Activated naive CD8-positive, alpha-beta T cell treated with anti-CD3 and anti-CD28 coated beads, Interleukin-2, amount 10 ng/mL, durations not matched to agents 7 days and 5 days (primary cell): Measurements from ENCODE around the gene ZNF511. TPM values are rescaled to one million over a fixed set of nuclear protein-coding genes. Genes with fewer than 3 reads are reported as not detected.

Experiments used
- ATAC-seq: fragments of 150-1000 bp; cut with Tn5 transposase; one replicate; pipeline ENCODE4 v1.10.0; 2021; ENCODE audit warnings: low read depth, moderate library complexity
- POLR2A ChIA-PET: fragments of 350-600 bp; sonication (Branson Sonifier 250); formaldehyde crosslinking; loops from one replicate; lab custom pipeline; 2021; ENCODE audit warnings: antibody characterized with exemption; lab: Charles Lee
- DNase-seq: peaks from one replicate; pipeline ENCODE4 v3.0.0; 2021
- H3K27ac Mint-ChIP-seq: one replicate; pipeline ENCODE4 v1.8.0; 2022; ENCODE audit warnings: mild to moderate bottlenecking, mixed read lengths
- H3K27me3 Mint-ChIP-seq: one replicate; pipeline ENCODE4 v1.8.0; 2022; ENCODE audit warnings: mild to moderate bottlenecking, moderate library complexity, mixed read lengths
- H3K36me3 Mint-ChIP-seq: one replicate; pipeline ENCODE4 v1.8.0; 2021; ENCODE audit warnings: mild to moderate bottlenecking, mixed read lengths
- H3K4me1 Mint-ChIP-seq: one replicate; pipeline ENCODE4 v1.8.0; 2021; ENCODE audit warnings: mixed read lengths
- H3K4me3 Mint-ChIP-seq: one replicate; pipeline ENCODE4 v1.8.0; 2022; ENCODE audit warnings: mild to moderate bottlenecking, moderate library complexity, mixed read lengths
- H3K9me3 Mint-ChIP-seq: one replicate; pipeline ENCODE4 v1.8.0; 2021; ENCODE audit warnings: mixed read lengths
- total RNA-seq, 2 experiments: library from RNA; stranded (reverse); gene quantifications; one replicate each; pipeline ENCODE4 v1.2.3, GENCODE V29; 2021

ZNF511 gene
- total RNA-seq, 2 experiments from 2014 or later = 44.5 to 47.4 TPM

- DNase-seq = no peak
- no peaks in the 10 kb centered on the region for H3K9me3 Mint-ChIP-seq
- no peaks in the 10 kb centered on the region for H3K4me1 Mint-ChIP-seq
- no peak for ATAC-seq
- POLR2A ChIA-PET = interaction anchor here (1.2 kb wide), 1 partner anchor 36 kb away, joined by 3 read pairs; no protein-coding TSS in a partner anchor
- no peaks in the 10 kb centered on the region for H3K27me3 Mint-ChIP-seq
- H3K4me3 Mint-ChIP-seq = no peak overlapping the region
- H3K36me3 Mint-ChIP-seq = no peaks in the 10 kb centered on the region
- H3K27ac Mint-ChIP-seq = no peak overlapping the region
Observed at GRCh38 chr10:133353988-133354605, 45.4 kb downstream of the ZNF511 start.

DNA sequence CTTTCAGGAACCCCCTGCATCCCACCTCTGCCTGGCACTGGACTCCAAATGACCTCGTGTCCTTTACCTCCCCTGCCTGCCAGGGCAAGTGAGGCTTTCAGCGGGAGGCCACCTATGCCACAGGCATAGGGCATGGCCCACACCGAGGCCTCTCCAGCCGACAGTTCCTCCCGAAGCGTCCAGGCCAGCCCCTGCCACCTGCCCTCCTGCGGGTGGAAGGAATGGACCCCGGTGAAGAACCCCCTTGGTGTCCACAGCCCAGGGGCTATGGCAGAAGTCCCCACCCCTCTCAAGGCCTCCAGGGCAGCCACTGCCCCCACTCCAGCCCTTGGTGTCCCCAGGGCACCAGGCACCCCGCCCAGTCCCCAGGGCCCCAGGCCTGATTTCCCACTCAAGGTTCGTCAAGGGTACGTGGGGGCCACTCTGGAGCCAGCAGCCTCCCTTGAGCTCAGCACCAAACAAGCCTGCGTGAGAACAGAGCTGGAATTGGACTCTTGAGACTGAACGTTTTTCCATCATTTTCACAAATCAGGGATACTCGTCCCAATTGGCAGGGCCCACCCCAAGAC, 46.0 kb downstream of the ZNF511 start:
- ATAC-seq = no peak
- H3K4me1 Mint-ChIP-seq = no peaks in the 10 kb centered on the region
- H3K27me3 Mint-ChIP-seq = no peaks in the 10 kb centered on the region
- H3K36me3 Mint-ChIP-seq = no peaks in the 10 kb centered on the region
- DNase-seq = no peak
- POLR2A ChIA-PET = no interaction called here
- H3K4me3 Mint-ChIP-seq = no peak overlapping the region
- H3K9me3 Mint-ChIP-seq = no peaks in the 10 kb centered on the region
- H3K27ac Mint-ChIP-seq = no peak overlapping the region

- no peaks in the 10 kb centered on the region for H3K9me3 Mint-ChIP-seq
- H3K27me3 Mint-ChIP-seq = no peaks in the 10 kb centered on the region
- H3K36me3 Mint-ChIP-seq = no peaks in the 10 kb centered on the region
- POLR2A ChIA-PET = no interaction called here
- peaks cover 1% of the 10 kb centered on the region for H3K4me1 Mint-ChIP-seq
- ATAC-seq (no peak), DNase-seq (no peak)
- no peak overlapping the region for H3K4me3 Mint-ChIP-seq
- H3K27ac Mint-ChIP-seq = no peak overlapping the region
Observed at GRCh38 chr10:133355266-133355665, 46.6 kb downstream of the ZNF511 start.

- ATAC-seq = no peak
- H3K27ac Mint-ChIP-seq = no peak overlapping the region
Observed at GRCh38 chr10:133355991-133356390, 47.3 kb downstream of the ZNF511 start.

DNA sequence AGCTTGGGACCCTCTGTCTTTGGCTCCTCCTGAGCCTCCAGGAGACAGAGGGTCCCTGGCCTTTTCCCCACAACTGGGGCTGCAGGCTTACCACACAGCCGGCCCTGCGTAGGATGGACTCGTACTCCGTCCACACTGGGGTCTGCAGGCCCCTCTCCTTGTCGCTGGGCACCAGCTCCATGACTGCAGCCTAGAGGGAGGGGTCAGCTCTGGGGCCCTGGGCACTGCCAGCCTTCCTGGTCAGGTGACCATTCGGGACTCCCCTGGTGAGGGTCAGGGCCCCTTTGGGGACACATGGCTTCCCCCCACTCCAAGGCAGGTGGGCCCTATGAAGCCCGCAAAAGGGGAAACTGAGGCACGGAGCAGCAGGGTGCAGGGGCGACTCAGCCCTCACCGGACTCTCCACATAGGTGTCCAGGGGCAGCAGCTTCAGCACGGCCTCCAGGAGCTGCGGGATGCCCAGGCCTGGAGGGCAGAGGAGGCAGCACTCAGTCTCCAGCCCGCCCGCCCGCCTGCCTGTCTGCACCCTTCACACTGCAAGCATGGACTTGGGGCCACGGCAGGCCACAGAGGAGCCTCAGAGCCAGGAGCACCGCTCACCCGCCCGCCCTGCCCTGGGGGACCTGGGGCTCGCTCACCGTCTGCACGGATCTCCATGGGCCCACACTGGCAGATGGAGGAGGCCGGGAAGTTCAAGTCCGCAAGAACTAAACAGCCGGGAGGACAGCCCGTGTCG, 48.0 kb downstream of the ZNF511 start:
- Mint-ChIP-seq H3K4me1 (peaks cover 1% of the 10 kb centered on the region), H3K27ac (peak overlapping the region; percentile 56), H3K4me3 (peak overlapping the region; percentile 69), H3K36me3 (no peaks in the 10 kb centered on the region), H3K9me3 (no peaks in the 10 kb centered on the region), H3K27me3 (no peaks in the 10 kb centered on the region)
- DNase-seq = no peak
- ATAC-seq = no peak
- POLR2A ChIA-PET = interaction anchor here (0.6 to 1.7 kb wide), 3 partner anchors 16 to 33 kb away, joined by 3 to 7 read pairs (median 4); partner anchors contain the start of genes CALY and ECHS1

More at GRCh38 chr10:133355991-133356390, 47.3 kb downstream of the ZNF511 start:
- H3K4me1 Mint-ChIP-seq = peaks cover 1% of the 10 kb centered on the region
- peak overlapping the region; percentile 55 for H3K4me3 Mint-ChIP-seq
- H3K27me3 Mint-ChIP-seq = no peaks in the 10 kb centered on the region
- H3K9me3 Mint-ChIP-seq = no peaks in the 10 kb centered on the region
- POLR2A ChIA-PET = no interaction called here
- no peak for DNase-seq
- no peaks in the 10 kb centered on the region for H3K36me3 Mint-ChIP-seq

- DNase-seq (peak; percentile 79), ATAC-seq (peak; percentile 87)
- POLR2A ChIA-PET = interaction anchor here (0.6 to 1.7 kb wide), 4 partner anchors 10 to 32 kb away, joined by 3 to 7 read pairs (median 4); partner anchors contain the start of genes CALY, ECHS1 and PRAP1
- H3K4me1 Mint-ChIP-seq = peaks cover 1% of the 10 kb centered on the region
- H3K9me3 Mint-ChIP-seq = no peaks in the 10 kb centered on the region
- peak within 1 kb of the TSS; percentile 69 for H3K4me3 Mint-ChIP-seq
- H3K27me3 Mint-ChIP-seq = no peaks in the 10 kb centered on the region
- H3K36me3 Mint-ChIP-seq = no peaks in the 10 kb centered on the region
- peak within 1 kb of the TSS; percentile 56 for H3K27ac Mint-ChIP-seq
Observed at GRCh38 chr10:133357285-133358161, 48.8 kb downstream of the ZNF511 start, which contains the start of gene FUOM. Gene FUOM (minus strand): TSS chr10:133358019. CDS start chr10:133358007, 12 bp downstream.

GRCh38 chr10:133358162-133358924, 49.6 kb downstream of the ZNF511 start:
- POLR2A ChIA-PET = interaction anchor here (1.0 to 1.7 kb wide), 4 partner anchors 11 to 32 kb away, joined by 3 to 7 read pairs (median 4); partner anchors contain the start of genes CALY, ECHS1 and PRAP1
- H3K36me3 Mint-ChIP-seq = no peaks in the 10 kb centered on the region
- no peaks in the 10 kb centered on the region for H3K9me3 Mint-ChIP-seq
- DNase-seq (peak; percentile 51), ATAC-seq (no peak)
- H3K27me3 Mint-ChIP-seq = no peaks in the 10 kb centered on the region
- H3K4me1 Mint-ChIP-seq = peaks cover 1% of the 10 kb centered on the region
- H3K4me3 Mint-ChIP-seq = no peak overlapping the region
- no peak overlapping the region for H3K27ac Mint-ChIP-seq

- H3K4me1 Mint-ChIP-seq = peaks cover 1% of the 10 kb centered on the region
- DNase-seq (peak; percentile 30), ATAC-seq (no peak)
- no peaks in the 10 kb centered on the region for H3K9me3 Mint-ChIP-seq
- H3K36me3 Mint-ChIP-seq = no peaks in the 10 kb centered on the region
- POLR2A ChIA-PET = interaction anchor here (0.7 to 1.1 kb wide), 2 partner anchors 14 to 19 kb away, joined by 3 read pairs; partner anchors contain the start of gene ECHS1
- H3K4me3 Mint-ChIP-seq = no peak overlapping the region
- H3K27me3 Mint-ChIP-seq = no peaks in the 10 kb centered on the region
- no peak overlapping the region for H3K27ac Mint-ChIP-seq
Observed at GRCh38 chr10:133358925-133359310, 50.2 kb downstream of the ZNF511 start.

DNA sequence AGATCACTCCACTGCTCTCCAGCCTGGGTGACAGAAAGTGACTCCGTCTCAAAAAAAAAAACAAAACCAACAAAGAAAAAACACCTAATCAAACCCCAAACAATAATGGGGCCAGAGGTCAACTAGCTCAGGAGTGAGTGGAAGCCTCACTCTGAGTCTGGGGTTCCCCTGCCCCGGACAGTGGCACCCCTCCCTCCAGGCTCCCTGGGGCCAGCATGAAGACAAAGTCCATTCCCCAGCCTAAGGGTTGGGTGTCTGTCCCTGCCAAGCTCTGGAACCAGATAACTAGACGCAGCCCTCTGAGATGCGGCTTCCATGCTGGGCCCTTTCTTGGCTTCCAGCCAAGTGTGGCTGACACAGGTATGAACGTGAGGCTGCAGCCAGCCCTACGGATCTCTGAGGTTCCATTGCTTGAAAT, 50.8 kb downstream of the ZNF511 start:
- DNase-seq (no peak), ATAC-seq (no peak)
- no peaks in the 10 kb centered on the region for H3K9me3 Mint-ChIP-seq
- H3K4me1 Mint-ChIP-seq = peaks cover 1% of the 10 kb centered on the region
- H3K27me3 Mint-ChIP-seq = no peaks in the 10 kb centered on the region
- H3K27ac Mint-ChIP-seq = no peak overlapping the region
- POLR2A ChIA-PET = interaction anchor here (0.7 kb wide), 1 partner anchor 19 kb away, joined by 3 read pairs; no protein-coding TSS in a partner anchor
- H3K36me3 Mint-ChIP-seq = no peaks in the 10 kb centered on the region
- no peak overlapping the region for H3K4me3 Mint-ChIP-seq

DNA sequence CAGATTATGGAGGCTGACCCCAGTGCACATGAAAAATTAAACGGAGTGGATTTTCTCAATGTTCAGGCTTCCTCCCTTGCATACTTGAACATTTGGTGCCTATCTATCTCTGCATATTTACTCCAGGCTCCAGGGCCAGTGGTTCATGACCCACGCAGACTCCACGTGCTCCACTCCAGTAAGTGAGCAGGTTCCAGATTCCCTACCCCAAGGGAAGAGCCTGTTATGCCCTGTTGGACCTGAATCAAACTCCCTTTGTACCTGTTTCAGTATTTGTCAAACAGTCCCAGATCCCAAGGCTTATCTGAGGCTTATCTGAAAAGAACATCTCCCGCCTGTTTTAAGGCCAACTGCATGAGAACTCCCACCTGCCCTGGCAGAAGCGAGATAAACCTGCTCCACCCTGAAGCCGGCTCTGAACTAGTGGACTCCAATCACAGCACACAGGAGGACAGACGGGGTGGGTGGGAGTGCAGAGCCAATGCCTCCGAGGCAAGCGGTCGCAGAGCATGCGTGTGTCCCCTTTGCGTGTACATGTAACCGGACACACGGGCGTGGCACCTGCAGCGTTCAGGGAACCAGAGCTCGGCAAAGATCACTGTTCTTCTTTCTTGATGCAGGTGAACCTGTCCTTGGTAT, 51.4 kb downstream of the ZNF511 start:
- no peaks in the 10 kb centered on the region for H3K9me3 Mint-ChIP-seq
- H3K4me1 Mint-ChIP-seq = peaks cover 1% of the 10 kb centered on the region
- H3K4me3 Mint-ChIP-seq = no peak overlapping the region
- no peak for DNase-seq
- POLR2A ChIA-PET = no interaction called here
- H3K27me3 Mint-ChIP-seq = no peaks in the 10 kb centered on the region
- no peak overlapping the region for H3K27ac Mint-ChIP-seq
- H3K36me3 Mint-ChIP-seq = no peaks in the 10 kb centered on the region
- ATAC-seq = no peak

- no peak overlapping the region for H3K4me3 Mint-ChIP-seq
Observed at GRCh38 chr10:133361227-133361626, 52.5 kb downstream of the ZNF511 start.

More at GRCh38 chr10:133361227-133361626, 52.5 kb downstream of the ZNF511 start:
- Mint-ChIP-seq H3K27me3 (no peaks in the 10 kb centered on the region), H3K36me3 (no peaks in the 10 kb centered on the region), H3K27ac (peak overlapping the region; percentile 43), H3K9me3 (no peaks in the 10 kb centered on the region), H3K4me1 (peaks cover 1% of the 10 kb centered on the region)
- ATAC-seq = no peak
- no peak for DNase-seq
- POLR2A ChIA-PET = no interaction called here
